OCI-M1 (cell line): ENCODE results near the gene THAP6.
"Not testable (repeated sequence)": the region's sequence is repeated elsewhere in the genome, so short reads cannot be mapped to it uniquely, and the experiment has no call there.

ENCODE experiments used
- DNase-seq: peaks from one replicate; lab custom pipeline; 2025; lab: John Stamatoyannopoulos, UW

The THAP6 gene

DNA sequence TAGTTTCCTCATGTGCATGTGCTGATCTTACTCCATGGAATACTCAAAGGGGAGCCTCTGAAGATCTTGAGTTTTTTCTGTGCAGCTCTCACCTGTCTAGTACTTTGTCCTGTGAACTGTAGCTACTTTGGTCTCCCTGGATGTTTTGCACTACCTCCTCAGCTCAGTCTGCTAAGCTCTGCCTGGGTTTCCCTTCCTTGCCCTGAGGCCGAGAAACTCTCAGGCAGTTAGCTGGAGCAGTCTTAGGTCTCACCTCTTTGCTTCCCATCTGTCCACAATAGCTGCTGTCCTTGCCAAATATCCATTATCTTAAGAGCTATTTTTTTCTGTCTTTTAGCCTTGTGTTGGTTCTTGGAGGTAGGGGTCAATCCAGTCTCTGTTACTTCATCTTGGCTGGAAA, 11.6 kb downstream of the THAP6 start:
- no peak for DNase-seq

DNA sequence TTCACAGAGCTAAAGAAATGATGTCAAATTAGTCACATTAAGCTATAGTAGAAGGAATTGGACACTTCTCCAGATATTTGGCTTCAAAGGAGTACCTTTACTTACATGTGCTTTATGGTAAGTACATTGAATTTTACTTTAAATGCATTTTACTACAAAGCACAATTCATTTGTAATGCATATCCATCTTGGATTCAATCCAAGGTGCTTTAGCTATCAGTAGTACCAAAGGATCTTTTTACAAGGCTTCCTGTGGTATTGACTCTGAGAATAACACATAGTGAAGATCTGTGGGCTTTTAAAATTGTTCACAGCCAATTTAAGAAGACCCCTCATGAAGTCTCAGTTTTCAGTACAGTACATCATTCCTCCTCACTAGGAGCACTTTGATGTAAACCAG, 13.2 kb downstream of the THAP6 start:
- DNase-seq = no peak

DNA sequence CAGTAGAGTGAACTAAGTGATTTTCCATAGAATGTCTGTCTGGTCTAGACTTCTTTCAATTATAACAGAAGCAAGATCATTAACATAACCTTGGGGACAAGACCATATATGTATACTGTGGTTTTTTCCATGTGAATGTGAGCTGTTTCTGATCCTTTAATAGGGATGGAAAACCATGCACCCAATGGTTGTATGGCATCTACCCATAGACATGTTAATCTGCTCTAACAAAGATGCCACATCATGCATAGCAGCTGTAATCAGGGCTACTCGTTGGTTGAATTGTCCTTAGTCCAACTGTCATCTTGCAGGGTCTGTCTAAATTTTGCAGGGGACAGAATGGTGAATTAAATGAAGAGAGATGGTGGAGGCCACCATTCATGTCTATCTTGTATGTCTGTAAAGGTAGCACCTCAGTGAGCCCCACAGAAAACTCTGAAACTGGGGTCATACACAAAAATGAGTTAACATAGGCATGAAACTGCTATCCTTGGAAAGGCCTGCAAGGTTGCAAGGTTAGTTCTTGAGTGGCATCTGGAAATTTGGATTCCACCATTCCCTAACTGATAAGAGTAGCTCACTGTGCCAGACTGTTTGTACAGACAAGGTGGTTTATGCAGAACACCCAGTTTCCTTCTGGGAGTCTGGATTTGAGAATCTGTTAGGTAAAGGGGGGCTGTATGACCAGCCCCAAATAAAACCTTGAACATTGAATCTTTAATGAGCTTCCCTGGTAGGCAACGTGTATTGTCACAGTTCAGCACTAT, 16.5 kb downstream of the THAP6 start:
- no peak for DNase-seq

DNA sequence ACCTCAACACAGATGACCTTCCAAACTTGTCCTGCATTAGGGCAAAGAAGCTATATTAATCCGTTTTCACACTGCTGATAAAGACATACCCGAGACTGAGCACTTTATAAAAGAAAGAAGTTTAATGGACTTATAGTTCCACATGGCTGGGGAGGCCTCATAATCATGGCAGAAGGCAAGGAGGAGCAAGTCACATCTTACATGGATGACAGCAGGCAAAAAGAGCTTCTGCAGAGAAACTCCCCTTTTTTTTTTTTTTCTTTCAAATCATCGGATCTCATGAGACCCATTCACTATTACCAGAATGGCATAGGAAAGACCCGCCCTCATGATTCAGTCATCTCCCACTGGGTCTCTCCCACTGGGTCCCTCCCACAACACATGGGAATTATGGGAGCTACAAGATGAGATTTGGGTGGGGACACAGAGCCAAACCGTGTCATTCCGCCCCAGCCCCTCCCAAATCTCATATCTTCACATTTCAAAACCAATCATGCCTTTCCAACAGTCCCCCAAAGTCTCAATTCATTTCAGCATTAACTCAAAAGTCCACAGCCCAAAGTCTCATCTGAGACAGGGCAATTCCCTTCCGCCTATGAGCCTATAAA, 17.4 kb downstream of the THAP6 start:
- DNase-seq = not testable (repeated sequence)

DNA sequence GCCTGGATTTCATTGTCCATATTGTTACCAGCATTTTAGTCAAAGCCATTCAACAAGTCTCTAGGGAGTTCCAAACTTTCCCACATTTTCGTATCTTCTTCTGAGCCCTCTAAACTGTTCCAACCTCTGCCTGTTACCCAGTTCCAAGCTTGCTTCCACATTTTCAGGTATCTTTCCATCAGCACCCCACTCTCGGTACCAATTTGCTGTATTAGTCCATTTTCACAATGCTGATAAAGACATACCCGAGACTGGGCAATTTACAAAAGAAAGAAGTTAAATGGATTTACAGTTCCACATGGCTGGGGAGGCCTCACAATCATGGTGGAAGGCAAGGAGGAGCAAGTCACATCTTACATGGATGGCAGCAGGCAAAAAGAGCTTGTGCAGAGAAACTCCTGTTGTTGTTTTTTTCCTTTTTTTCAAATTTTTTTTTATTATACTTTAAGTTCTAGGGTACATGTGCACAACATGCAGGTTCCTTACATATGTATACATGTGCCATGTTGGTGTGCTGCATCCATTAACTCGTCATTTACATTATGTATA, 19.1 kb downstream of the THAP6 start:
- not testable (repeated sequence) for DNase-seq

DNA sequence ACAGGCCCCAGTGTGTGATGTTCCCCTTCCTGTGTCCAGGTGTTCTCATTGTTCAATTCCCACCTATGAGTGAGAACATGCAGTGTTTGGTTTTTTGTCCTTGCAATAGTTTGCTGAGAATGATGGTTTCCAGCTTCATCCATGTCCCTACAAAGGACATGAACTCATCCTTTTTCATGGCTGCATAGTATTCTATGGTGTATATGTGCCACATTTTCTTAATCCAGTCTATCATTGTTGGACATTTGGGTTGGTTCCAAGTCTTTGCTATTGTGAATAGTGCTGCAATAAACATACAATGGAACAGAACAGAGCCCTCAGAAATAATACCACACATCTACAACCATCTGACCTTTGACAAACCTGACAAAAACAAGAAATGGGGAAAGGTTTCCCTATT, 19.7 kb downstream of the THAP6 start:
- DNase-seq = not testable (repeated sequence)

DNA sequence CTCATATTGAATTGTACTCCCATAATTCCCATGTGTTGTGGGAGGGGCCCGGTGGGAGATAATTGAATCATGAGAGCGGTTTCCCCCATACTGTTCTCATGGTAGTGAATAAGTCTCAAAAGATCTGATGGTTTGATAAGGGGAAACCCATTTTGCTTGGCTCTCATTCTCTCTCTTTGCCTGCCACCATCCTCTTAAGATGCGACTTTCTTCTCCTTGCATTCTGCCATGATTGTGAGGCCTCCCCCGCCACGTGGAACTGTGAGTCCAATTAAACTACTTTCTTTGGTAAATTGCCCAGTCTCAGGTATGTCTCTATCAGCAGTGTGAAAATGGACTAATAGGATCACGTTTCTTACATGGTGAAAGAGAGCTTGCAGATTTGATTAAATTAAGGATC, 23.0 kb downstream of the THAP6 start:
- DNase-seq = not testable (repeated sequence)

DNA sequence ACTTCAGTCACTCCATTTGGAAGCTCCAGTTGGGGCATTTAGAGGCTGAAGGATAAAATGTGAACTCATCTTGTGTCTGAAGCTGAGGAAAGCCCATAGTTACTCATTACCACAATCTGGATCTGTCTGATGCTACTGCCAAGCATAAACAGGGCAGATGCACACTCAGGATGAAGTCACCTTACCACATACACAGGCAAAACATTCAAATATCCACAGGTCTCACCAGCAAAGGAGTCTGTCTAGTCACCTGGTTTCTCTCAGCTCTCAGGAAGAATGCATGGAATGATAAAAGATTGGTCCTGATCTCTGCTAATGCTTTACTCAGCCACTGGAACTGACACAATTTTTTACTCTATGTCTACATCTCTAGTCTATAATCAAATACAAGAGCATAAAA, 28.6 kb downstream of the THAP6 start:
- no peak for DNase-seq

DNA sequence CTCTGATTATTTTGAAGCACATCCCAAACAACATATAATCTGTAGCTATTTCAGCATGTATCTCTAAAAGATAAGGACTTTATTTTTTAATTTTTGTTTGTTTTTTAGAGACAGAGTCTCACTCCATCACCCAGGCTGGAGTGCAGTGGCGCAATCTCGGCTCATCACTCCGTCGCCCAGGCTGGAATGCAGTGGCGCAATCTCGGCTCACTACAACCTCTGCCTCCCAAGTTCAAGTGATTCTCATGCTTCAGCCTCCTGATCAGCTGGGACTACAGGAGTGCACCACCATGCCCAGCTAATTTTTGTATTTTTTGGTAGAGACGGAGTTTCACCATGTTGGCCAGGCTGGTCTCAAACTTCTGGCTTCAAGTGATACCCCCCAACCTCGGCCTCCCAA, 29.9 kb downstream of the THAP6 start:
- DNase-seq = not testable (repeated sequence)

DNA sequence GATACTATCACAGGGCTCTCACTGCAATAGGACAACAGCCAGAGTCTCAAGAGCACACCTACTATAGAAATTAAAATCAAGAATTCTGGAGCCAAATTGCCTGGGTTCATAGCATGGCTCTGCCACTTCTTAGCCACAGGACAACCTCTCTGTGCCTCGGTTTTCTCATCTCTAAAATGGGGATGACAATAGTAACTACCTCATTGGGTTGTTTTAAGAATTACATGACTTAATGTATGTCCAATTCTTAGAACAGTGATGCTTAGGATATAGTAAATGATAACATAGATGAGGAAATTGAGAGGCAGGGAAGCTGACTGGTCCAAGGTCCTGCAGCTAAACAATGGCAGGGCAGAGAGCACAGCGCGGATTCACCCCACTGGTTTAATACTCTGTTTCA, 30.6 kb downstream of the THAP6 start:
- DNase-seq = no peak

DNA sequence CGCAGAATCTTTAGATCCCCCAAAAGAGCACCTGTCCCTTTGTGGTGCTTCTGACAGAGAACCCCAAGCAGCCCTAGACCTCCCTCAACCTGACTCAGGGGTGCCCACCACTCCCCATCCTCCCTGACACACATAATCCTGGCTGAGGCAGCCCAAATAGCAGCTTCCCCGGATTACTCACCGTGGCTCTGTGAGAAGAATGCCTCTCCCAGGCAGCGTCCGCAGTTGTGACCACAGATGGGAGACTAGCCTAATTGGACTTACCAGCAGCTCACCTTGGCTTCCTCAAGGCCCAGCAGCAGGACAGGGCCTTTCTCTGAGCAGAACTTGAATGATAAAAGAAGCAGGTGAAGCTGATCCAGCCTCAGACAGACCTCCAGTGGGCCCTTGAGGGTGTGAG, 31.3 kb downstream of the THAP6 start:
- no peak for DNase-seq

DNA sequence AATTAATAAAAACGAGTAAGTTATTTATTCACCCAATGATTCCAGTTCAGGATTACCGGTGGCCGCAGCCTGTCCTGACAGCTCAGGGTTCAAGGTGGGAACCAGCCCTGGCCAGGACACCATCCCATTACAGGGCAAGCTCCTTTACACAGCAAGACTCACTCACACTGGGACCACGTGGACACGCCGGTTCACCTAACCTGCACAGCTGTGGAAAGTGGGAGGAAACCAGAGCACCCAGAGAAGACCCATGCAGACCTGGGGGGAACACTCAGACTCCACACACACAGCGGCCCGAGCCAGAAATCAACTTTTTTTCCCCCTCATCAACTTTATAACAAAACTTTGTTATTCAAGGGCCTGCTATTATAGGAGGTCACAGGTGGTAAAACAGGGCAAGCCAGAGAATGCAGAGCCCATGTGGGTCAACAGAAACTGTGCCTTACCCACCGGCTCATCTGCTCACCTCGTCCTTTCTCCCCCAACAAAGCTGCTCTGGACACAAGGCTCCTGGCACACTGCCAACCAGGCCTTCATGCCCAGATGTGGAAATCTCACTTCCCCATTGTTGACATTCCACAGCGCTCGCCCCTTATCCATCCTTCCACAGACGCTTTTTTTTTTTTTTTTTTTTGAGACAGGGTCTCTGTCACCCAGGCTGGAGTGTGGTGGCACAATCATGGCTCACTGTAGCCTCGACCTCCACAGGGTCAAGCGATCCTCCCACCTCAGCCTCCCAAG, 33.5 kb downstream of the THAP6 start:
- peak; percentile 27 for DNase-seq

DNA sequence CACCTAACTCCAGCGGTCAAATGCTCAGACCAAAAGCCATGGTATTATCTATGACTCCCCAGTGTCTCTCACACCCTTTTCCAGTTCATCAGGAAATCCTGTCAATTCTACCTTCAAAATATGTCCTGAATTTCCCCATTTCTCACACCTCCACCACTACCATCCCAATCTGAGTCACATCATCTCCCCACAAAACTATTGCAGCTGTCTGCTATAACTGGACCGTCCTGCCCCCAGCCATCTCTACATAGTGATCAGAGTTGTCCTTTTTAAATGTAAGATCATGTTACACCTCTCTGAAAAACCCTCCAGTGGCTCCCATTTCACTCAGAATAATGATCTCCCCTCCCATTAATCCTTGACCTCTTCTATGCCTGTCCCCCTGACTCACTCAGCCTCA, 34.7 kb downstream of the THAP6 start:
- DNase-seq = no peak

DNA sequence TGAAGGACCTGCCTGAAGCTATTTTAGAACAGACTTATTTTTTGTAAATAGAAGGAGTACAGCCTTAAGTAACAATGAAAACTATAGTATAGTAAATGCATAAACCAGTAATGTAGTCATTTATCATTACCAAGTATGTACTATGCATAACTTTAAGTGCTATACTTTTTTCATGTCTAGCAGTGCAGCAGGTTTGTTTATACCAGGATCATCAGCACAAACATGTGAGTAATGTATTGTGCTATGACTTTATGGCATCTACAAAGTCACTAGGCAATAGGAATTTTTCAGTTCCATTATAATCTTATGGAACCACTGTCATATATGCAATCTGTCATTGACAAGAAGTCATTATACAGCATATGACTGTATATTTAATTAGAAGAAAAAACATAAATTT, 38.2 kb downstream of the THAP6 start:
- no peak for DNase-seq

DNA sequence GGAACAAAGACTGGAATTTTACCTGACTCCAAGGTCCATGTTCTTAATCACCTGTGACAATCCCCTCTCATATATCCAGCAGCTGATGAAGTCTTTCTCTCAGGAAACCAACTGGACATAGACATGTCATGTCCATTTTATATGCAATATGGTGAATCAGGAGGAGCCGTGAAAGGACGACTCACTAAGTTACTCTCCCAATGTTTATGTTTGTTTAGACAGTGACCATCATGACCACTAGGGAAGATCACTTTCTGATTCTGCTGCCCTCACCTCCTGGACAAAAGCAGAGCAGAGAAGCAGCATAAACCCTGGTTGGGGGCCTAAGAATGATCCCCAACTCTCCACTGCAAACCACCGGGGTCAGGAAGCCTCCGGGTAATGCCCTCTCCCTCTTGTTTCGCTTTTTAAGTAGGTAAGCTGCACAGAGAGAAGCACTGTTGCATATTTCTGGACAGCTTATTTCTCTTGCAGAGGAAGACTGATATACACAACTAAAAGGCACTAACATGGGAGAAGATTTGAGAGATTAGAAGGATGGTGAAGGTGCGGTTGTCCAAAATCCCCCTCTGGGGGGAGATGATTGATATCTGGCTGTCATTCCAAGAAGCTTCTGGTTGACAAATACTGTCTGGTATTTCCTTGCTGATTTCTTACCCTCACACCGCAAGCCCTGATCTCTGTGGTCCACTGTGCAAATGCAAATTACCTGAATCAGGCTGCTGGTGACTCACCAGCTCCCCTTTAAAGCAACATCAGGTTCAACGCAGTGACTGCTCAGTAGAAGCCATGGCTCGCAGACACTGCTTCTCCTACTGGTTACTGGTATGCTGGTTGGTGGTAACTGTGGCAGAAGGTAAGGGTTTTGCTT, 41.3 kb downstream of the THAP6 start, which contains the start of gene ODAPH:
Gene ODAPH (plus strand): TSS at position 773 of the 871 bp plus-strand sequence. CDS start 17 bp downstream, at position 790.
- DNase-seq = no peak

DNA sequence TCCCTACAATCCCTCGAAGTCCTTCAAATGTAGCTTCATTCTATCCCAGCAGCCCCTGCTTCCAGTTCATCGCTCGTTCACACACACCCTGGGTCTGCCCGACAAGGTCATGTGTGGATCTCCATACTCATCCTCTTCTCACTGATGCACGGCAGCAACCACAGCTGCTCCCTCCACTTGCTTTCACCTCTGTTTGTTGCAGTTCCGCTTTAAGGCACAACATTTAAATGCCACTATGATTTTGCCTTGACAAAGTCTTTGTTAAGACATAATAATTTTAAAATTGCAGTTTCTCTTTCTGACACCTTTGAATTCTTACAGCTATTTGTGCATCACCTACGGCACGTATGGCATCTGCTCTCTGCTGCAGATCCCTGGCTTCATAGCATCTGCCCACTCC, 43.4 kb downstream of the THAP6 start:
- DNase-seq = no peak

DNA sequence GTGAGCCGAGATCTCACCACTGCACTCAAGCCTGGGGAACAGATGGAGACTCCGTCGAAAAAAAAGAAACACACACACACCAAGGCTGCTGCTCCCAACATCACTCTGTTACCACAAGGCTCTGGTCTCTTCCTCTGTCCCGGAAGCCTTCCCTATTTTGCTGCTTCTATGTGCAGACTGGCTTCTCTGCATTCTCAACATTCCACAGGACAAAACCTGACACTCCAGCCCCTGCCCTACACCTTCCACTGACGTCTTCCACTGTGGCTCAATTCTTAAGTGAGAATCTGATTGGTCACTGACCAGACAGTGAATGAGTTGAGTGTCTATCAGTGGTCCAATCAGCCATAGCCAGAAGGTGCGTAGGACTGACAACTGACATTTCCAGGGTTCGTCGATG, 47.5 kb downstream of the THAP6 start:
- no peak for DNase-seq

DNA sequence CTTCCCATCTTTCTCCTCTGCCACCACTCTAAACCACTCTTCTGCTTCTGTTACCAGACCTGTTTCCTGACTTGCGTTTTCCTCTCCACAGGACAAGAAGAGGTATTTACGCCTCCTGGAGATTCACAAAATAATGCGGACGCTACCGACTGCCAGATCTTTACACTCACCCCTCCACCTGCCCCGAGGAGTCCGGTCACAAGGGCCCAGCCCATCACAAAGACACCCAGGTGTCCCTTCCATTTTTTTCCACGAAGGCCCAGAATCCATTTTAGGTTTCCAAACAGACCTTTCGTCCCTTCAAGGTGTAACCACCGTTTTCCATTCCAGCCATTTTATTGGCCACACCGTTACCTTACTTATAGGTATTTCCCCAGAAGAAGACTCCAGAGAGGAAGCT, 49.8 kb downstream of the THAP6 start:
- DNase-seq = no peak

DNA sequence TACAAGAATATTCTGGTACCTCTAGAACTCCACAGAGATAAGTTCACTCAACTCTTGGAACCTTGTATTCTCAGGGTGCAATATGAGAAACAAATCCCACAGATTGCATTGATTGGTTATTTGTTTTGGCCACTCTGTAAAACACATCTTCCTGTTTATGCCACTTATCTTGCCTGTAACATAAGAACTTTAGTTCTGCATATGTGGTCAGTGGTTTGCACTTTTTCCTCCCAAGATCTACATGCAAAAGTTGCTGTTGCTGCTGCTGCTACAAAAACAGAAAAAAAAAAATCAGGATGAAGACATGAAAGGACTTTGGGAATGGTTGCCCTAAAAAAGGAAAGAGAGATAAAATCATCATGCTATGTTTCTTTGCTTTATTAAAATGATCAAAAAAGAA, 51.2 kb downstream of the THAP6 start:
- DNase-seq = peak; percentile 72

DNA sequence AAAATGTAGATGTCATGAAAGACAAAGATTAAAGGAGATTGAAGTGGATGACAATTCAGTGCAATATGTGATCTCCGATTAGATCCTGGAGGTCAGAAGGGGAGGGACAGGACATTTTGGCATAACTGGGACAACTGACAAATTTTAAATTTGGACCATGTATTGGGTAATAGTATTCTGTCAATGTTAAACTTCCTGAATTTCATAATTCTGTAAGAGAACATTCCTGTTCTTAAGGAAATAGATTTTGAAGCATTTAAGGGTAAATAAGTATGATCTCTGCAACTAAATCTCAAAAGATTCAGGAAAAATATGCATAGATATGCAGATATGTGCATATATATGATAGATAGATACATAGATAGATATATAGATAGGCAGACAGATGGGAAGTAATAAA, 52.6 kb downstream of the THAP6 start:
- DNase-seq = no peak

DNA sequence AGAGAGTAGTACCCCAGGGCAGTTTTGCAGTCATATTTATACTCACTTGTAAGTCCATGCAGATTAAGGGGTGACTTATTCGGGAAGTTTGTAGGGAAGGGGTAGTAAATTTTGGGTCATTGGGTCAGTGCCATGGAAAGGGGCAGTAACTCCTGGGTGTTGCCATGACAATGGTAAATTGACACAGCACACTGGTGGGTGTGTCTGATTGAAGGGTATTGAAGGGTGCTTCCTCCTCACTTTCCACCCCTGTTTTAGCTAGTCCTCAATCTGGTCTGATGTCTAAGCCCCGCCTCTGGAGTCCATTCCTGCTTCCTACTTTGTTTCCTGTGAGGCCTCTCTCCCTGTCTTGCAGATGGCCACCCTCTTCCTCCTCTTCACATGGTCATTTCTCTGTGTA, 53.5 kb downstream of the THAP6 start:
- DNase-seq = no peak
